ENCODE measurements around the gene CLSTN2. TPM values are rescaled to one million over a fixed set of nuclear protein-coding genes. Genes with fewer than 3 reads are reported as not detected.

CLSTN2 gene
- total and polyA plus RNA-seq, 4 donors: 0.13 to 20.6 (median 9.1) TPM

DNA sequence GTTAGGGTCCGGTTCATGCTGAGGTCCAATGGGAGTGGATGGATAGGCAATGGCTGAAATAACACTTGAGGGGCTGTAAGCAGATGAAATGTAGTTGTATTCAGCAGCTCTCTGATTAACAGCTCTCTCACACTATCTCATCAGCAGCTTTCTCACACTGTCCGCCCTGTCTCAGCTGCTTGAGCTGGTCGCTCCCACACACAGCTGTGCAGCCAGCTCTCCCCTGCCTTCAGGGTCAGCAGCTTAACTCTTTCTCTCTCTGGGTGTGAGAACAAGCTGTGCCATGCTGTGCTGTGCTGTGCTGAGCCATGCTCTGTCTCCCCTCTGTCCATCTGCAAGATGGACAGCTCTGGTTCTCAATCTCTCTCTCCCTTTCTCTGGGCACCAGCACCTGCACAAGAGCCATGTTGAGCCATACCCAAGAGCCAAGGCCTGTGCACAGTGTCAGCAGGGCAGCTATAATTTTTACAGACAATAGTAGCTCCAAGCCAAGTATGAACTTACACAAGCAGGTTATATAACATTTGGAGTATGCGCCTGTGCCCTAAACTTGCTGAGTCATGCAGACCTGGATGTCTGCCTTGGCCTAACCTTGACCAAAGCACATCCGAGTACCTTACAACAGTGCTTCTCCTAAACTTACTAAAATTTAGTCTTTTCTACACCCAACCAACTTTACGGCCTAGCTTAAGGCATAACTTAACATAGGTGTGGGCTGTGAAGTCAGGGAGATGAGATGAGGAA lies 451.5 kb downstream of the CLSTN2 start:
- no peaks in the 10 kb centered on the region for H3K36me3 ChIP-seq (ENCODE audit: control insufficient read depth in 1 of 2, insufficient read depth in 2 of 2, low read length in 1 of 2)
- no peak overlapping the region for H3K27ac ChIP-seq (ENCODE audit: low read depth in 1 of 2, low read length in 2 of 2)
- no peak for DNase-seq
- ATAC-seq (ENCODE audit: low FRiP score): no peak
- H3K9me3 ChIP-seq (ENCODE audit: control insufficient read depth, low read length): no peaks in the 10 kb centered on the region
- no peaks in the 10 kb centered on the region for H3K27me3 ChIP-seq (ENCODE audit: control insufficient read depth in 1 of 2, insufficient read depth in 2 of 2, low read length in 1 of 2)
- no peak overlapping the region for H3K4me3 ChIP-seq (ENCODE audit: low read length in 2 of 2)
- H3K4me1 ChIP-seq (ENCODE audit: control insufficient read depth in 1 of 2, insufficient read depth in 2 of 2, low read length in 2 of 2): peaks cover 0 to 3% of the 10 kb centered on the region in 2 donors
- WGBS, 2 donors: 76 to 87% methylated on average over 6 of the region's 6 CpGs
- intact Hi-C loops (cut with DNase I): no loop called here

DNA sequence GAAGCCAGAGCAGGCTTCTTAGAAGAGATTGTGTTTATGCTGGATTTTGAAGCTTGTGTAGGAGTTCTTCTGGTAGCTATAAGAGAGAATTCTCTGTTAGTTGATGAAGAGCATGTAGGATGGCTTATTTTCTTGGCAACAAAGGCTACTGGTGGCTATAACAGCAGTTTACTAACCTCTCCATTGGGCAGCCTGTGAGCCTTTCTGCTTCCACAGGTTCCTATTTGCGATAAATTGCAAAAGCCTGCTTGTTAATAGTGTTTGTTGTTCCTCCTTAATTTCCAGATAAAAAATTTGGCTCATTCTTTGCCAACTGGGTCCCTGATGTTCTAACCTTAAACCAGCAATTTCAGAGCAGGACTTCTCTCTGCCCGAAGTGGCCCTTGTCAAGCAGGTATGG lies 452.3 kb downstream of the CLSTN2 start:
- intact Hi-C loops (cut with DNase I): no loop called here
- Histone ChIP-seq H3K4me1 (ENCODE audit: control insufficient read depth in 1 of 2, insufficient read depth in 2 of 2, low read length in 2 of 2) (peaks cover 0 to 3% of the 10 kb centered on the region in 2 donors), H3K27me3 (ENCODE audit: control insufficient read depth in 1 of 2, insufficient read depth in 2 of 2, low read length in 1 of 2) (no peaks in the 10 kb centered on the region), H3K27ac (ENCODE audit: low read depth in 1 of 2, low read length in 2 of 2) (no peak overlapping the region), H3K4me3 (ENCODE audit: low read length in 2 of 2) (no peak overlapping the region), H3K36me3 (ENCODE audit: control insufficient read depth in 1 of 2, insufficient read depth in 2 of 2, low read length in 1 of 2) (no peaks in the 10 kb centered on the region), H3K9me3 (ENCODE audit: control insufficient read depth, low read length) (no peaks in the 10 kb centered on the region)
- DNase-seq: no peak
- WGBS, 2 donors: 97 to 98% methylated on average over 2 of the region's 2 CpGs
- no peak for ATAC-seq (ENCODE audit: low FRiP score)

DNA sequence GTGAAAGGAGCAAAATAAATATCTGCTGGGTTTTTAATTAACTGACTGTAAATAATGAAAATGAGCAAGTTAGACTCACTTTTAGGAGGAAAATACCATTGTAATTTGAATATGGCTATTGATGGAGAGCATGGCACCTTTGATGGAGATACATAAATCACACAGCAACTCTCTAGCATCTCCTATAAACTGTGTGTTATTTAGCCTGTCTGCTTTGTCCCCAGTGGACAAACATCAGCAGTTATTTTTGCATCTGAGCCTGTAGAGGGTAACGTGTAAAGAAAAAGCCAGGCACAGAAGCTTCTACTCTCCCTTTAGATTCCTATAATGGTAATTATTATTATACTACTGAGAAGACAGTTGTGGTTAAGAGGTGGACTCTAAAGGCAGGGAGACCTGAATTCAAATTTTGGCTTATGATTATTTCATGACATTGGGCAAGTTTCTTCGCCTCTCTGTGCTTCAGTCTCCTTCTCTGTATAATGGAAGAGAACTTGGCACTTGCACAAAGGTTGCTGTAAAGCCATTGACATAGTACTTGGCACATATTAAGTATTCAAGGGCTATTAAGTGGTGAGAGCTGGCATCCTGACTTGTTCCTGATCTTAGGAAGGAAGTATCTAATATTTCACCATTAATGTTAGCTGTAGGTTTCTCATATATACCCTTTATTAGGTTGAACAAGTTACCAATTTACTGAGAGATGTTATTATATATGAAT lies 453.4 kb downstream of the CLSTN2 start:
- ATAC-seq (ENCODE audit: low FRiP score) (no peak), DNase-seq (no peak)
- intact Hi-C loops (cut with DNase I): no loop called here
- Histone ChIP-seq H3K9me3 (ENCODE audit: control insufficient read depth, low read length) (no peaks in the 10 kb centered on the region), H3K4me3 (ENCODE audit: low read length in 2 of 2) (no peak overlapping the region), H3K27me3 (ENCODE audit: control insufficient read depth in 1 of 2, insufficient read depth in 2 of 2, low read length in 1 of 2) (no peaks in the 10 kb centered on the region), H3K4me1 (ENCODE audit: control insufficient read depth in 1 of 2, insufficient read depth in 2 of 2, low read length in 2 of 2) (peaks cover 0 to 3% of the 10 kb centered on the region in 2 donors), H3K27ac (ENCODE audit: low read depth in 1 of 2, low read length in 2 of 2) (no peak overlapping the region), H3K36me3 (ENCODE audit: control insufficient read depth in 1 of 2, insufficient read depth in 2 of 2, low read length in 1 of 2) (no peaks in the 10 kb centered on the region)
- WGBS, 2 donors: 63 to 75% methylated on average over 2 of the region's 2 CpGs

DNA sequence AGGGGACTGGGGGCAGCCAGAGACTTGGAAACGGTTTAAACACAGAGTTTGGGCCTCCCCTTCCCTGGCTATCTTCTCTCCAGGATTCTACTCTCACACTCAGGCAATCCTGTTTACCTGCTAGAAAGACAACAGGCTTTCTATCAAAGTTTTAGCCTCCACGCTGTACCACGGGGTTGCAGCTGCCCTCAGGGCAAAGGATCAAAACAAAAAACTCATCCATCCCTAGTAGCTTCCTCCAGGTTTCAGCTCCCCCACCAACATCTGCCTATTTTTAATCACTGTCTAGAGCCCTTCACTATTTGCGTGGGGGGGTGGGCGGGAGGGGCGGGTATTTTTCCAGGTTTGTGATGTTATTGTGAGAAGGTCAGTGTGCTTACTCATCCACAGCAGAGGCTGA lies 456.1 kb downstream of the CLSTN2 start:
- H3K9me3 ChIP-seq (ENCODE audit: control insufficient read depth, low read length): no peaks in the 10 kb centered on the region
- no peak overlapping the region for H3K27ac ChIP-seq (ENCODE audit: low read depth in 1 of 2, low read length in 2 of 2)
- H3K4me3 ChIP-seq (ENCODE audit: low read length in 2 of 2): no peak overlapping the region
- H3K36me3 ChIP-seq (ENCODE audit: control insufficient read depth in 1 of 2, insufficient read depth in 2 of 2, low read length in 1 of 2): no peaks in the 10 kb centered on the region
- no peak for ATAC-seq (ENCODE audit: low FRiP score)
- no peak for DNase-seq
- H3K27me3 ChIP-seq (ENCODE audit: control insufficient read depth in 1 of 2, insufficient read depth in 2 of 2, low read length in 1 of 2): no peaks in the 10 kb centered on the region
- H3K4me1 ChIP-seq (ENCODE audit: control insufficient read depth in 1 of 2, insufficient read depth in 2 of 2, low read length in 2 of 2): peaks cover 0 to 4% of the 10 kb centered on the region in 2 donors
- 62 to 72% methylated on average over 6 of the region's 6 CpGs for WGBS, 2 donors
- intact Hi-C loops (cut with DNase I): no loop called here

DNA sequence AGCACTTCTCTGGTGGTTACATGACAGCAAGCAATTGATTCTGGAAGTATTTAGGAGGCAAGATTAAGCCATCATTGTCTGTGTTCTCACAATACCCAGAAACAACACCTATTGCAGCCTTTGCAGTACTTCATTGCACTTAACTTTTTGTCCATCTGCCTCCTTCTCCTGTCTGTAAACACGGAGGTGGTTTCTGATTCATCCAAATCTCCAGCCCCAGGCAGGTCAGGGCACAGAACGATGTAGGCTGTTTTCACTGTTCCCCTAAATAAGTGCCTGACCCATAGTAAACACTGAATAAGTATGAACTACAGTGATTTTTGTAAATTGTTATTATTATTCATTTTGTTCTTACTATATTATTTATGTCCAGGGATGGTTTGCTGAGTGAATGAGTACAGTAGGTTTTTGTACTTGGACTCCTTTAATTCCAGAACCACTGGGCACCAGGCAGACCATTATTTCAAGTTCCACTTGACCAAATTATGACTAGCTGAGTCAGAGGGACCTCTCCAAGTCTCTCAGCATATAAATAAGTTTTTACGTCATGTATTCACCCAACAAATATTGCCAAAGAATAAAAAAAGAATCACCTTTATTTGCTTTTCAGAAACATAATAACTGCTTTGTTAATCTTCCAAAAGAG lies 459.6 kb downstream of the CLSTN2 start:
- intact Hi-C loops (cut with DNase I): no loop called here
- H3K27me3 ChIP-seq (ENCODE audit: control insufficient read depth in 1 of 2, insufficient read depth in 2 of 2, low read length in 1 of 2): no peaks in the 10 kb centered on the region
- WGBS, 2 donors: 61% methylated on average over 3 of the region's 3 CpGs
- ATAC-seq (ENCODE audit: low FRiP score) (no peak), DNase-seq (no peak)
- H3K27ac ChIP-seq (ENCODE audit: low read depth in 1 of 2, low read length in 2 of 2): no peak overlapping the region
- peaks cover 0 to 2% of the 10 kb centered on the region in 2 donors for H3K4me1 ChIP-seq (ENCODE audit: control insufficient read depth in 1 of 2, insufficient read depth in 2 of 2, low read length in 2 of 2)
- no peak overlapping the region for H3K4me3 ChIP-seq (ENCODE audit: low read length in 2 of 2)
- no peaks in the 10 kb centered on the region for H3K36me3 ChIP-seq (ENCODE audit: control insufficient read depth in 1 of 2, insufficient read depth in 2 of 2, low read length in 1 of 2)
- H3K9me3 ChIP-seq (ENCODE audit: control insufficient read depth, low read length): no peaks in the 10 kb centered on the region

DNA sequence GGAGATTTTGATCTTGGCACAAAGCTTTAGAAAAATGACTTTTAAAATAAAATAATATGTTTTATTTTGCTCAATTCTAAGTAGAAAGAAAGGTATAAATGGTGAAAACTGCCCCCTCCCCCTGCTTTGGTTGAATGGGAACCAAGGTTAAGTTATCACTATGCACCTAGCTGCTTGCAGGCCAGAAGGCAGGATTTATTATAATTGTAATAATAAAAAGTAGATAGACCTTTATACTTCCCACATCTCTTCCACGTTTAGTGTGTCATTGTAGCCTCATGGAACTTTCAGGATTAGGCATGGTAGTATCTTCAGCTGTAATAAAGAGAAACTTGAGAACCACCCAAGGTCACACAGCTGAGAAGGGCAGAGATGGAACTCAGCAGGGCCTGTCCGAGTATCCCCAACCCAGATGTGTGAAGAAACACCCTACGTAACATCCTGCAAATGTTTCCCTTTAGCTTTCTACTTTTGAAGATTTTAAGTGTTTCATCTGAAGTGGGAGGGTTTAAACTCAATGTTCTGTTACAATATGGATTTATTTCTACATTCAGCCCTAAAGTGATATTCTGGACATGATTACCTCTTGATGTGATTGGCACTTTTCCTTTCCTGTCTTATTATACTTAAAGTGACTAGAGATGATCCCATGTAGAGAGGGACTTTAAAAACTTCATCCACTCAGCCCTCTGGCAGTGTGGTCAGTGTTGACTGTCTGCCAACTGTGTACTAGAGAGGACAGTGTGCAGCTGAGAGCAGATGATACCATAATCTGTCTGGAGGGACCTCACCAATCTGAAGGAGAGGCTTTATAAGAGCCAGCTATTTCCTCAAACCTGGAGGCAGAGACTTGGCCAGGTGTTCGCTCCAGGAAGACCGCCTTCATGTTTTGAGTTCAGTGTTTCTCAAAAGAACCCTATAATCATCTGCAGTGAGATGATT lies 460.4 kb downstream of the CLSTN2 start:
- Histone ChIP-seq H3K9me3 (ENCODE audit: control insufficient read depth, low read length) (no peaks in the 10 kb centered on the region), H3K27ac (ENCODE audit: low read depth in 1 of 2, low read length in 2 of 2) (no peak overlapping the region), H3K4me3 (ENCODE audit: low read length in 2 of 2) (no peak overlapping the region), H3K27me3 (ENCODE audit: control insufficient read depth in 1 of 2, insufficient read depth in 2 of 2, low read length in 1 of 2) (no peaks in the 10 kb centered on the region), H3K4me1 (ENCODE audit: control insufficient read depth in 1 of 2, insufficient read depth in 2 of 2, low read length in 2 of 2) (peaks cover 0 to 2% of the 10 kb centered on the region in 2 donors), H3K36me3 (ENCODE audit: control insufficient read depth in 1 of 2, insufficient read depth in 2 of 2, low read length in 1 of 2) (no peaks in the 10 kb centered on the region)
- no peak for DNase-seq
- WGBS, 2 donors: 72 to 74% methylated on average over 5 of the region's 5 CpGs
- intact Hi-C loops (cut with DNase I): no loop called here
- ATAC-seq (ENCODE audit: low FRiP score): no peak

DNA sequence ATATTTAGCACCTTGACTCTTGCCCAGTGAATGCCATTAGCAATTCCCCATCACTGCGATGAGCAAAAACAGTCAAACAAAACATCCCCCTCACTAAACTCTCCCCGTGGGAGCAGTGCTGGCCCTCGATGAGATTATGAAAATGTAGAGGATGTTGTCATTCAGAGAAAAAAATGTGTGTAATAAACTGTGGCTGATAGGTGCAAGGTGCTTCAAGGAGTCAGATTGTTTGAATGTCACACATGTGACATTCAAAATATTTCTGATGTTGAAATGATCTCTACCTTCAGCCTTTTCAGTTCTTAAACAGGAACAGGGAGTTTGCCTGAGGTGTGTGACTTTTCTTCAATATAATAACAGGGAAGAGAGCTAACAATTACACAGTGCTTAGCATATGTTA lies 461.1 kb downstream of the CLSTN2 start:
- intact Hi-C loops (cut with DNase I): no loop called here

DNA sequence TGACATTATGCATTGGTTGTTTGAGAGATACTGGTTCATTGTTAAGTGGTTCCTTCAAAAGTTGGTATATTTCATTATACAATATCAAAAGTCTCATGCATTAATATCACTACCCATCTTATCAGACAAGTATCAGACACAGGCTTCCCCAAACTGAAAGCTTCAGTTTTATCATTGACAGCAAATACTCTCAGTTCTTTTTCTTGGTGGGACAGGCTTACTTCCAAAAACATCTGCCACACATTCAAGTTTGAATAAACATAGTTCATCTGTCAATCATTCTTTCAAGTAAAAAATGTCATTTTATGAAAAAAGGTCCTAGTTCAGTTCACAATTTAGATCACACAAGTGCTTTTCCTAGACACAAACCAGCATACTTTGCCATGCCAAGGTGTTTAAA lies 462.9 kb downstream of the CLSTN2 start:
- intact Hi-C loops (cut with DNase I): no loop called here
- Histone ChIP-seq H3K4me3 (ENCODE audit: low read length in 2 of 2) (no peak overlapping the region), H3K27me3 (ENCODE audit: control insufficient read depth in 1 of 2, insufficient read depth in 2 of 2, low read length in 1 of 2) (no peaks in the 10 kb centered on the region), H3K4me1 (ENCODE audit: control insufficient read depth in 1 of 2, insufficient read depth in 2 of 2, low read length in 2 of 2) (peaks cover 0 to 2% of the 10 kb centered on the region in 2 donors), H3K9me3 (ENCODE audit: control insufficient read depth, low read length) (no peaks in the 10 kb centered on the region), H3K27ac (ENCODE audit: low read depth in 1 of 2, low read length in 2 of 2) (no peak overlapping the region), H3K36me3 (ENCODE audit: control insufficient read depth in 1 of 2, insufficient read depth in 2 of 2, low read length in 1 of 2) (no peaks in the 10 kb centered on the region)
- DNase-seq: no peak
- ATAC-seq (ENCODE audit: low FRiP score): no peak

More for the DNA sequence above, 461.1 kb downstream of the CLSTN2 start:
- Histone ChIP-seq H3K27ac (ENCODE audit: low read depth in 1 of 2, low read length in 2 of 2) (no peak overlapping the region), H3K4me3 (ENCODE audit: low read length in 2 of 2) (no peak overlapping the region), H3K27me3 (ENCODE audit: control insufficient read depth in 1 of 2, insufficient read depth in 2 of 2, low read length in 1 of 2) (no peaks in the 10 kb centered on the region), H3K4me1 (ENCODE audit: control insufficient read depth in 1 of 2, insufficient read depth in 2 of 2, low read length in 2 of 2) (peaks cover 0 to 2% of the 10 kb centered on the region in 2 donors), H3K36me3 (ENCODE audit: control insufficient read depth in 1 of 2, insufficient read depth in 2 of 2, low read length in 1 of 2) (no peaks in the 10 kb centered on the region), H3K9me3 (ENCODE audit: control insufficient read depth, low read length) (no peaks in the 10 kb centered on the region)
- DNase-seq (no peak), ATAC-seq (ENCODE audit: low FRiP score) (no peak)
- WGBS, 2 donors: 65 to 73% methylated on average over 3 of the region's 3 CpGs
